ENCODE measurements around the gene FUBP3.

- TF ChIP-seq CTCF (IDR thresholded peaks at IDR 0.05) (no peak), EP300 (IDR thresholded peaks at IDR 0.05) (no peak), POLR2A (IDR thresholded peaks at IDR 0.05) (no peak)
Observed at GRCh38 chr9:130539420-130540223, 39.8 kb upstream of the FUBP3 start.

Data from tibial nerve (tissue), 4 donors.